ENCODE data around the gene KCNJ6.
"Not testable (repeated sequence)": the region's sequence is repeated elsewhere in the genome, so short reads cannot be mapped to it uniquely, and the experiment has no call there.

KCNJ6 gene, protein sequence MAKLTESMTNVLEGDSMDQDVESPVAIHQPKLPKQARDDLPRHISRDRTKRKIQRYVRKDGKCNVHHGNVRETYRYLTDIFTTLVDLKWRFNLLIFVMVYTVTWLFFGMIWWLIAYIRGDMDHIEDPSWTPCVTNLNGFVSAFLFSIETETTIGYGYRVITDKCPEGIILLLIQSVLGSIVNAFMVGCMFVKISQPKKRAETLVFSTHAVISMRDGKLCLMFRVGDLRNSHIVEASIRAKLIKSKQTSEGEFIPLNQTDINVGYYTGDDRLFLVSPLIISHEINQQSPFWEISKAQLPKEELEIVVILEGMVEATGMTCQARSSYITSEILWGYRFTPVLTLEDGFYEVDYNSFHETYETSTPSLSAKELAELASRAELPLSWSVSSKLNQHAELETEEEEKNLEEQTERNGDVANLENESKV

DNA sequence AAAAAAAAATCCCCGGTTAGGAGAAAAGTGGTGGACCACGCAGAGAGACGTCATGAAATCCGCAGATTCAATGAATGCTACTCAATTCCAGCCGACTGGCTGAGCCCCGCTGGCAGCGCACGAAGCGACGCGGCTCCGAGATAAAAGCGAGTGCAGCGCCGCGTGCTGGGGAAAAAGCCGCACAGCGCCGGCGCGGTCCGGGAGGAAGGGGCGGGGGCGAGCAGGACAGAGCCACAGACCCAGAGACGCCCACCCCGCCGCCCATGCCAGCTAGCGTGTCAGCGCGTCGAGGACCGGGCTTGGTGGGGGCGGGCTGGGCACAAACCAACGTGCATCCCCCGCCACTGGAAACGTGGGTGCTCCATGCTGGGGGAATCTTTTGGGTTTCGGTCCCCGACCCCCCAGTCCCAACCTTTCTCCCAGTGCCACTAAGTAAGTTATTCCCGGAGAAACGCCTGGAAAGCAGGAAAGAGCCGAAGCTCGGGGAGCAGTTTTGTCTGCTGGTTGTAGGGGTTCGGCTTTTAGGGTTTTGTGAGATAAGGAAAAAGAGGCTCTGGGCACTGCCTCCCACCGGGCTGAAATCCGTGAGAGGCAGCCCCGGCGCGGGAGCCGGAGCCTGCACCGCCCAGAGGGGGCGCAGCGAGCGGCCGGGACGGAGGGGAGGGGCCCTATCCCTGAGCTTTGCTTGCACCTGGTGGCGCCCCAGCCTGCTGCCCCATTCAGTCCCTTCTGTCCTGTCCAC lies at the start of gene KCNJ6:
Gene KCNJ6, minus strand, starts transcription at position 148 of the 742 bp plus-strand sequence. CDS start 75,775 bp downstream, outside the sequence.
- DNase-seq (ENCODE audit: low read depth), result peak; percentile 56

GRCh38 chr21:37965088-37965805 lies 49.0 kb upstream of the KCNJ6 start:
- no peak for DNase-seq (ENCODE audit: low read depth)

GRCh38 chr21:37958537-37958936 lies 42.3 kb upstream of the KCNJ6 start:
- DNase-seq (ENCODE audit: low read depth), result no peak

DNA sequence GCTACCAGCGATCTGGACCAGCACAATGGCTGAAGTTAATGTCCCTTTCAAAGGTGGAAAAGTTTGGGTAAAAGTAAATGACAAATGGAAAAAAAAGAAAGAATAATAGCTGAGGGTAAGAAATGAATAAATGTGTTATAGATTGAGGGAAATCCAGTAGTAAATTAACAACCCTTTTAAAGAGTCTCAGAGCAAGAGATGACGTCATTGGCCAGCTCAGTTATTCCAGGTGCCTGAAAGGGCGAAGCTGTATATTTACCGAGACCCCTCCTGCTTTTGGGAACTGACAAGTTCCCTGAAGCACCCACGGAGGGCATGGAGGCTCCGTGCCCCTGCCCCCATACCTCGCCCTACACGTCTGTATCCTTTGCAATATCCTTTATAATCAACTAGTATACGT lies 40.5 kb upstream of the KCNJ6 start:
- no peak for DNase-seq (ENCODE audit: low read depth)

DNA sequence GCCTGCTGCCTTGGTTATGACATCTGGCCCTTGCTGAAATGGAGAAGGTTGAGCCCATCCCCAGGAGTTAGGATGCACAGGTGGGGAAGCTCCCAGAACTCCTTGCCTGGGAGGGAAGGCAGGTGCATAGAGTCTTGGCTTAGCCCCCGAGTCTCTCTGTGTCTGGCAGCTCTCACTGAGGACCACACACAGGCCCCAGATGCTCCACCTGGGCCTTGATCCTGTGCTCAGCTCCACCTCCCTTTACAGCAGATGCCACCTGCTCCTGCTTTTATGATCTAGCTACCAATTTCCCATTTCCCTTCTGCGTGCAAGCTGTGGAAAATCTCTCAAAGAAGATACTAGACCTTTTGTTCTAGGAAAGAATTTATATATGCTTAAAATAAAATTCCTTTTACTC lies 28.8 kb upstream of the KCNJ6 start:
- no peak for DNase-seq (ENCODE audit: low read depth)

GRCh38 chr21:37944496-37944895 lies 28.2 kb upstream of the KCNJ6 start:
- DNase-seq (ENCODE audit: low read depth), result no peak

GRCh38 chr21:37940691-37941090 lies 24.4 kb upstream of the KCNJ6 start:
- DNase-seq (ENCODE audit: low read depth), result no peak

DNA sequence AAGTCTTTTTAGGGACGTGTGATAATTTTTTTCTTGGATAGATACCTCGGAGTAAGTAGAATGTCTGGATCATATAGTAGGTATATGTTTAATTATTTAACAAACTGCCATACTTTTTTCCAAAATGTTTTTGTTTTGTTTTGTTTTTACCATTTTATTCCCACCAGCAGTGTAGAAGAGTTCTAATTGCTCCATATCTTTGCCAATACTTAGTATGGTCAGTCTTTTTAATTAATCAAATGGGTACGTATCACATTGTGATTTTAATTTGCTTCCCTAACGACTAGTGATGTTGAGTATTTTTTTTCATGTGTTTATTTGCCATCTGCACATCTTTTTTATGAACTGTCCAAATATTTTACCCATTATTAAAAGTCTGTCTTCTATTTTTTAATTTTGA lies 23.6 kb upstream of the KCNJ6 start:
- DNase-seq (ENCODE audit: low read depth), result no peak

GRCh38 chr21:37939251-37939650 lies 23.0 kb upstream of the KCNJ6 start:
- no peak for DNase-seq (ENCODE audit: low read depth)

DNA sequence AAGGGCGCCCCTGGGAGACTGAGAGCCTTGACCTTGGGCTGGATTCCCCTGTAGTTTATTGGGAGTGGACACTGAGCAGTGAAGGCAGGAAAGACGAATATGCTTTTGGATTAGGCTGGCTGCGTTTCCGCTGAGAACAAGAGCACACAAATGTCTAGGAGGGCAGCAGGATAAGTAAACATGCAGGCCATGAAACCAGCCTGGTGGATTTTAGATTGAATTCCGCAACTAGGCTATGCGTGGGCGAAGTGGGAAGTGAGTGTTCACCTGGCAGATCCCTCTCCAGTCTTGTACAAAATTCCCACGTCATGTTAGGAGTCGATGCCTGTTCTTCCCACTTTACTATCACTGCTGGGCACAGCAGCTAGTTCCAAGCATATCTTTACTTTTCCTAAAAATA lies 21.4 kb upstream of the KCNJ6 start:
- DNase-seq (ENCODE audit: low read depth), result no peak

DNA sequence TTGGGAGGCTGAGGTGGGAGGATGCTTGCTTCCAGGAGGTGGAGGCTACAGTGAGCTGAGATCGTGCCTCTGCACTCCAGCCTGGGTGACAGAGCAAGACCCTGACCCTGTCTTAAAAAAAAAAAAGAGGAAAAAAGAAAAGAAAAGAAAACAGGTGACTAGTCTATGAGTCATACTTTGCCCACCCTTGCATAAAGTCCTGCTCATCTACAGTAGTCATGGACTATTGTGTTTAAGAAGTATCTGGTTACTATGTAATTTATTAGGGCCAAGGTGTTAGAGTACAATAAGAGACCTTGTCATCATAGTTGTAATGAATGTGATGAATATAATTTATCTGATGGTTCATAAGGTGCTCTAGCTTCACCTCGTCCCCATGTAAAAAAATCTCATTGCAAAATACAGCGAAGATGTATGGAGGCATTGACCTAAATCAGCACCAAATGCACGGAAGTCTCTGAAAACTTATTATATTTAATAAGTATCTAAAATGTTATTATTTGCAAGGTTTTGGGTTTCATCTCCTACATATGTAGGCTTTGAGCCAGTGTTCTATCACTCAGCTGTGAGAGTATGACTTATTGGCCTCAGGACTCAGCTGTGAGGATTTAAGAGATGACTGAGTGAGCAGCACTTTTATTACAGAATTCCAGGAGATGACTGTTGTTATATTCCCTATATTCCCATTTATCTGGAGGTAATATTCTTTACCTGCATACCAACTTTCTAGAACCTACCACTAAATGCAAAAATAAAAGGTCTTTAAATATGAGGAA lies 19.9 kb upstream of the KCNJ6 start:
- DNase-seq (ENCODE audit: low read depth), result no peak

GRCh38 chr21:37932936-37933335 lies 16.7 kb upstream of the KCNJ6 start:
- DNase-seq (ENCODE audit: low read depth), result no peak

DNA sequence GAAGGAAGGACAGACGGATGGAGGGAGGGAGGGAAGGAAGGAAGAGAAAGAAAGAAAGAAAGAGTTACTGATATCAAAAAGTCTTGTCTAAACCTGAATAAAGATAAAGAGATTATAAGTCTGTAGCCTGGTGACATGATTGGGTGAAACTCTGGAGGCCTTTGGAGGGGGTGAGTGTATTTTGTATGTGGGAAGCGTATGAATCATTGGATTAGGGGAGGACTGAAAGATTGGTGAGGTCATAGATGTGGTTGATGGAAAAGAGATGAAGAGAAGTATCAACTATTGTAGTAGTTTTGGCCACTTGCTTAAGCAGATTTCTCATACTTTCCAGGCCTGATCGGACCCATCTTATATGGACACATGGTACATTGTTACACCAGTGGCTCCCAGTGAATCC lies 11.5 kb upstream of the KCNJ6 start:
- no peak for DNase-seq (ENCODE audit: low read depth)

GRCh38 chr21:37921091-37921490 lies 4.8 kb upstream of the KCNJ6 start:
- DNase-seq (ENCODE audit: low read depth), result peak; percentile 51

GRCh38 chr21:37920302-37920701 lies 4.0 kb upstream of the KCNJ6 start:
- not testable (repeated sequence) for DNase-seq (ENCODE audit: low read depth)

GRCh38 chr21:37917612-37918011 lies 1.4 kb upstream of the KCNJ6 start:
- DNase-seq (ENCODE audit: low read depth), result peak; percentile 80

DNA sequence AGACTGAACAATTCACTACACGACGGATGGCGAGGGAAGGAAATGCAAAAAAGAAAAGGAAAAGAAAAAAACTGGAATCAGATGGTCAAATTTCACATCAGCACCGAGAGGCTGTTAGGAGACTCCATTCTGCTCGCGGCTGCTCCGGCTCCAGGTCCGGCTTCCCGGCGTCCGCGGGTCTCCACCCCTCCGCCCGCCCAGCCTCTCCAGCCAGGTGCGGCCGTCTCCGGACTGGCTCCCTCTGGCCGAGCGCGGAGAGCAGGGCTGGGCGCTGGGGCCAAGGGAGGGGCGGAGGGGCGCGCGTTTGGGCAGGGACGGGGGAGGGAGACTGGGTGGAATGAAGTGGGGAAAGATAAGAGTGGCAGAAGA lies 332 bp downstream of the KCNJ6 start:
- DNase-seq (ENCODE audit: low read depth), result no peak

DNA sequence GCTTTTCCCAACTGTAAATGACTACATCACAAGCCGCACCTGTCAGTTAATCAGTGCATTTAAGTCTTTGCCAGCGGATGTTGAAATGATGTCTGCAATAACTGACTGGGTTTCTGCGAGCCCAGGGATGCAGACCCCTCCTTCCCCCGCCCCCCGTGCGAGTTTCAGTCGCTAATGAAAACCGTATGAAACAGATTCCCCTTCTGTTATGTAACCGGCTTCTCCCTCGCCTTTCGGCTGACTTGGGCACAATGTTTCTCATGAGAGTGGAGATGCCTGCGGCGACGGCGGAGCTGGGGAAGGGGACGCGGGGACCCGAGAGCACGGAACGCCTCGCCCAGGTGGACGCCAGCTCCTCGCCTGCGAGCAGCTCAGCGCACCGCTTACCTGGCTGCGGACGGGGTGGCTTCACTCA lies 753 bp downstream of the KCNJ6 start:
- no peak for DNase-seq (ENCODE audit: low read depth)

- DNase-seq (ENCODE audit: low read depth), result no peak
Measured at GRCh38 chr21:37912616-37913015, 3.6 kb downstream of the KCNJ6 start.

DNA sequence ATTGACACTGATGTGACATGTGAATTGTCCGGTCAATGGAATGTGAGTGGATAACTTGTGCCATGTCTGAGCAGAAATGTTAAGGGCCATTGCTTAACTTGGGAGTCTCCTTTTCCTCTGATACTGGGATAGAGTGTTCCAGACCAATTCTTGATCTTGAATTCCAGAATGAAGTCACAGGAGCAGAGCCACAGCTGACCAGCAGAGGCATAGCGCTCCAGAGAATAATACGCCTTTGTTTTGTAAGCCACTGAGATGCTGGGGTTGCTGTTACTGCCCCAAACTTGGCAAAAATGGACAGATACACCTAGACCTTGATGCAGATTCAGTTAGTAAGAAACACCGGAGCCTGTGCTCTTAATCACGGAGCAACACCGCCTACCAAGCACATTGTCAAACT lies 6.3 kb downstream of the KCNJ6 start:
- no peak for DNase-seq (ENCODE audit: low read depth)

- no peak for DNase-seq (ENCODE audit: low read depth)
Measured at GRCh38 chr21:37908691-37909090, 7.6 kb downstream of the KCNJ6 start.

DNA sequence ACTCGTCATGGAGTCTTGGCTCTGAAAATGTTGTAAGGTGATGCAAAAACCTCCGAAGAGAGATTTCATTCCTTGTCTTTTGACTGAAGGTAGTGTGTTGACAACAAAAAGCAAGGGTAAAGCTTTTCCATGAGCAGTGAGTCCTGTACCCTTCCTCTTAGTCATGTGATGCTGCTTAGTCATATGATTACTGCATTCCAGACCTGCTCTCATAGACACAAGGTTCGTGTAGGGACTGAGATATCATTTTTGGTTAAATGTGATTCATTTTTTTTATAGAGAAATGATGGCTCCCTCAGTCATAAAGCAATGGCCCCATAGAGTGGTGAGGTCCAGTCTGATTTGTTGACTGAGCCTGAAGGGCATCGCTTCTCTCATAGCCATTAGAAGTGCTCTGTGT lies 9.2 kb downstream of the KCNJ6 start:
- DNase-seq (ENCODE audit: low read depth), result no peak
